CD4-positive, alpha-beta T cell treated with Interleukin-17A for 4 hours (primary cell): ENCODE measurements around the gene KIAA0040.

Experiments
- DNase-seq: peaks from one replicate; pipeline ENCODE4 v3.0.0-alpha.2; 2020; ENCODE audit warnings: mixed read lengths

KIAA0040 gene

DNA sequence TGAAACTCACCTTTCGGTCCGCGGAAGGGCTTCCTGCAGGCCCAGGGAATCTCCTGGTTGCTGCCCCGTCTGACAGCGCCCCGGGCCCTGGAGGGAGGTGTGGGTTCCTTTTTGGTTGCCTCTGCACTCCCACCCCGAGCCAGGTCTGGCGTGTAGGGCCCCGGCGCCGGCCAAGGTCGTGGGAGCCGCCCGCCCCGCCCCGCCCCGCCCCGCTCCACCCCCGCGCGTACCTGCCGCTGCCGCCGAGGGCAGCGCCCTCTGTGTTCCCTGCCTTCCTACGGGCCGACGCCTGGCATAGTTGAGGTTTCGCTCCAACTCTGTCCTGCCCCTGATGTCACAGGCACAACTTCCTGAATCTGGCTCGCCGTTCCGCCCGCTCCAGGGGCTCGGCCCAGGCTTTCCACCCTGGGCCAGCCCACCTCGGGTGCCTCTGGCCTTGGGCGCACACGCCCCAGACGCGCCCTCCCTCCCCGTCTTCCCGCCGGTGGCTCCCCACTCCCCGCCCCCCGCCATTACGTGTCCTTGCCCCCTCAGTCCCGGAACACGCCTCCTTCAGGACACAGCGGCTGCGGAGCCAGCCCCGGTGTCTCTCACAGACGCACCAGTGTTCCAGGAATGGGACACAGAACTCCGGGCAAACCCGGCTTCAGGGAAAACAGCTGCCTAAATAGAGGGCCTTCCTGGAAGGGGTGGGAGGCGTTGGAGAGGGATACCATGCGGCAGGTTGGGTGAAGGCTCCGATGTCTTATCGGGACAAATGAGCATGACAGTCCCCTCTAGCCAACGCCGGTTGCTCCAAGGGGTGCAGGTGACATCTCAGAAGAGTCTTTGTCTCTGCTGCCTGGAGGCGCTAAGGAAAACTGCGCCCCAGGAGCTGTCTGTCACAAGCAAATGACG lies at the start of gene KIAA0040:
TSS of gene KIAA0040 (minus strand) at position 147 of the 897 bp plus-strand sequence. CDS start 31,763 bp downstream, outside the sequence.
- peak; percentile 77 for DNase-seq

DNA sequence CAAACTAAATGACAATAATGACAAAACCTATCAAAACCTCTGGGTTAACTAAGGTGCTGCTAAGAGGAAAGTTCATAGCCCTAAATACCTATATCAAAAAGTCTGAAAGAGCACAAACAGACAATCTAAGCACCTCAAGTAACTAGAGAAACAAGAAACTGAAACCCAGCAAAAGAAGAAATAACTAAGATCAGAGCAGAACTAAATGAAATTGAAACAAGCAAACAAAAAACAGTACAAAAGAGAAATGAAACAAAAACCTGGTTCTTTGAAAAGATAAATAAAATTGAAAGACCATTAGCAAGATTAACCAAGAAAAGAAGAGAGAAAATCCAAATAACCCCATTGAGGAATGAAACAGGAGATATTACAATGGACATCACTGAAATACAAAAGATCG lies 44.8 kb upstream of the KIAA0040 start:
- DNase-seq, result no peak

DNA sequence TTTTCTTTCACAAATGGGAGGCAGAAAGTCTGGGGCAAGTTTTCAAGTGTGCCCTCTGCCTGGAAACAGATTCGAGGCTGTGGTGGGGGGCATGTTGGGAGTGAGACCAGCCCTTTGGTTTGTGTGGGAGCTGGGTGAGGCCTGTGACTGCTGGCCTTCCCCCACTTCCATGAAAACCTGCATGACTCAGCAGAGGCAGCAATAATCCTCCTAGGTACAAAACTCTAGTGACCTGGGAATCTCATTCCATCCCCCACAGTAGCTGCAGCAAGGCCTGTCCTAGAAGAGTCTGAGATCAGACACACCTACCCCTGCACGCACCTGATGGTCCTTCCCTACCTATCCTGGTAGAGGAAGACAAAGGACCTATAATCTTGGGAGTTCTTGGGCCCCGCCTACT lies 42.1 kb upstream of the KIAA0040 start:
- no peak for DNase-seq

DNA sequence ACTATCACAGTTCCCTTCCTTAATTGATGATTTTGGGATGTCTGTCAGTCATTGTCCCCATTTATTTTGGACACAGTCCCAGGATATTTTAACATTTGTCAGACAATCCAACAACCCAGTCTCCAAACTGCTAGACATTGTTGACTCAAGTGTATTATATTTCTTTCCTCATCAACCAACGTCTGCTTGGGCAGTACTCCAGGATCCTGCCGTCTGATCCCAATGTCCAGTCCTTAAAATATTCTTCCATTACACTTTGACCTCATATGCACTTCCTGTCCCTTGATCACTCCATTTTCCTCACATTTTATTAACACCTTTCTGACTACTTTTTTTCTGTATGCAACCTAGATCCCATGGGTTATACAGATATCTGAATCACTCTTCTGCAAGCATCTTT lies 39.8 kb upstream of the KIAA0040 start:
- DNase-seq, result no peak

DNA sequence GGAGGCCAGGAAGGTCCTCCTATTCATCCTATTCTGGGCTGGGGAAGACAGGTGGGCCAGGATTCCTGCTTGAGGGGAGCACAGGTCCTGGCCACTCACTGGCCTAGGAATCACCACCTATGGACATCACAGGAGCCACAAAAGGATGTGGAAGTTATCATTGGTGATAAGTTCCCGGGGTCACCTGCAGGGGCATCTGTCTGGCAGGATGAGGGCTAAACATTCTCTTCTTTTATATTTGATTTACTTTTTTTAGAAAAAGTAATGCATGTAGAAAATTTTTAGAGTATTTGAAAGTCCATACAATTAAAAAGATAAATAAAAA lies 33.2 kb upstream of the KIAA0040 start:
- DNase-seq, result no peak

DNA sequence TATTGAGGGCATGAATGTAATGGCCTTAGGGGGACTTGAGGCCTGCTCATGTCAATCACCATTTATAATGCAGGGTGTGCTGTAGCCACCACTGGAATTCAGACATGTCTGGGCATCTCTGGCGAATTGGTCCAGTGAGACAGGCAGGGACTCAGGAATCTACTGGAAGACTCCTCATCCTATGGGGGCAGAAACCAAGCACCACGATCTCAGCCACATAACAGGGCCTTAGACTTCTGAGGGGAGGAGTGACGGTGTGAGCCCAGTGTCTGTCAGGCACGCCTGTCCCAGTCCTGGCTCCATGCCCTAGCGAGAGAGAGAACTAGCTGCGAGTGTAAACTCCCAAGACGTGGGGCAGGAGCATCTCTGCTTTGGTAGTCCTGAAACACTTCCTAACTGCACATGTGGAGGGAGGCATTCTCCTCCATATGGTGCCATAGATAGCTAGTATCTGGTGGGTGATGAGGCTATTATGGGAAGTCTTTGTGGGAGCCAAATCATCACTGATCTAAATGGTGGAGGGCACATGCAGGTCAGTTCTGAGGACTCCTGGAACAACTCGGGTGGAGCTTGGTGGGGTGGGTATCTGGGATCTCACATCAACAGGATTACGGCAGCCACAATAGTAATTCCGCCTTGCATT lies 29.8 kb upstream of the KIAA0040 start:
- no peak for DNase-seq

DNA sequence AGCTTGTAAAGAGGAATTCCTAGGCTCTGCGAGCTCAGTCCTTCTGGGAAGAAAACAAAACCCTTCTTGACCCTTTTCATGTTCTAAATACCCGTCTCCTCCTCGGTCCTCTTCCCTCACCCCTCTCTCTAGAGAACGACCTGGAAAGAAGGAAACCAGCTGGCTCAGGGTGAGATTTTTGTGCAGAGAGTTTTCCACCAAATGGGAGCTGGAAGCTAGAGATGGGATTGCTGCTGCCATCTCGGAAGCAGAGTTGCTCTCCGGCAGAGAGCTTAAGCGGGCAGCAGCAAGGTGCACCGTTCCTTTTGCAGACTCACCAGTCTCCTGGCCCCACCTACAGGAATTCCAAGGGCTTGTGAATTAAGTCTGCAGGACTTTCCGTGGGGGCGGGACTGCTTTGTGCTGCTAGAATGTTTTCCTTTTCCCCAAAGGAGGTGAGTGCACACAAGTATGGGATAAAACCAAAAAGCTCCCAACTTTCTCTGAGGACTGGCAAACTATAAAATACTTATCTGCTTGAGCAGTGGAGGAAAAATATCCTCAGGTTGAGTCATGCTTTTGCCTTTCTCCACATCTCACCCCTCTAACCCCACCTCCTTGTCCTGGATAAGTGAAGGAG lies 29.1 kb upstream of the KIAA0040 start:
- no peak for DNase-seq

DNA sequence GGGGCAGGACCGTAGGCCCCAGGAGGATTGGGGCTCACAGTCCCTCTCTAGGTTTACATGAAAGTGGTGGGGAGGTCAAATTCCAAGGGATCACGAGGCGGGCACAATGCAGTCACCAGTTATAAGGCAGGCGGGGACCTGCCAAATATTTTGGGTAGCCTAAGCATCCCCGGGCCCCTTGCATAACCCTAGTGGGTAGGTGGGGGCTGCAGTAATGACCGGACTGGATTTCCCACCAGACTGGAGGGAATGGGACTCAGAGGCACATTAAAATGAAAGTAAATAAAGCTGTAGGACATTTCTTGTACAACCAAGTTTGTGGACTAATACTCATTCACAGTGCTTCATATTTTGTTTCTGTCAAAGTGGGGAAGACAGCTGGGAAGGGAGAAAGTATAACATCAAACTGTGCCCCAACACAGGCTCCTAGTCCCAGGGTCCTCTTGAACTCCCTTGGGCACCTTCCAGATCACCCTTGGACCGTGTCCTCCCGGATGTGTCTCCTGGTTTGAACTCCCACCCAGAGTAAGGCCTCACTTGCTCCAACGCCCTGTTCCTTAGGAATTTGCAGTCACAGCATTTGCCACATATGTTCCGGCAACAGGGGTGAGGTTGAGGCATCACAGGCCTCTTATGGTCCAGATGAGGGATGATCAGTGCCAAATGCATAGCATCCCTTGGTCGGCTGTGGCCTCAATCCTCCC lies 28.4 kb upstream of the KIAA0040 start:
- DNase-seq, result no peak

DNA sequence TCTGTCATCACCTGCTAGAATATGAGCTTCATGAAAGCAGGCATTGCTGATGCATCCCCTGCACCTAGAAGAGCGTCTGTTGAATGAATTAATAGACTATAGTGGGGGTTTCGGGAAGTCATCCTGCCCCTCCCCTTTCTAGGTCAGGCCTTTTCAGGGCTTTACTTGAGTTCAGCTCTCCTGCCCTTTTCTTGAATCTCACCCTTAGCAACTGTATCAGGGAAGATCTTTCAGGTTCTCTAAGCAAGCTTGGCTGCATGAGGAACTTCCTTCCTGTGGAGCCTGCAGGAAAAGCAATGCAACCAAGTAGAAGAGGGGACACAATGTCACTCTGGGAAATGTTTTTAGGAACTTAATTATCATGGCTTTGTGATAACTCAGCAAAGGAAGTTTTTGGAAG lies 27.2 kb upstream of the KIAA0040 start:
- DNase-seq, result no peak

DNA sequence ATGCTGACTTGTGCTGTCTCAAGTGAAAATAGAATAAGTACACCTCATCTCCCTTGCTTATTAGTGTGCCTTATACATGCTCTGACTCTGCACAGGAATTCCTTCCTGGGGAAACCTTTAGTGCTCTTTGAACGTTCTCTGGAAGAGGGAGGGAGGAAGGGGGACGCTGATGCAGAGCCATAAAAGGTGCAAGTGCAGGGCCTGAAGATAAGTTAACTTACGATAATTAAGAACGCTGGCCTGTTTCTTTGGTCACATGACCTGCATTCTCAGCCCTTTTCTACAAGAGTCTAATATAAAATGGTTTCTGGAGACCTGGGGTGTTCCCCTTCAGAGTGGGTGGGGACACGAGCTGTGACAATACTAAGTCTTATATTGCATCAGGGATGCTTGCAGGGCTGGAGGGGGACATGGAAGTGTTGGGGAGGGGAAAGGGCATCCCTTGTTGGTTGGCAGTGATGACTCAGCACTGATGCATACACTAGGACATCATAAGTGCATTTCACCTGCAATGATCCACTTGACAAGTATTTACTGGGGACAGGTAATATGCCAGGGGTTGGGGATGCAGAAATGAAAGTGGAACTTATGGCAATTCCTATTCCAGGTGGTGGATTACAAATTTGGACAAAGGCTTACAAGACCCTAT lies 26.3 kb upstream of the KIAA0040 start:
- no peak for DNase-seq

DNA sequence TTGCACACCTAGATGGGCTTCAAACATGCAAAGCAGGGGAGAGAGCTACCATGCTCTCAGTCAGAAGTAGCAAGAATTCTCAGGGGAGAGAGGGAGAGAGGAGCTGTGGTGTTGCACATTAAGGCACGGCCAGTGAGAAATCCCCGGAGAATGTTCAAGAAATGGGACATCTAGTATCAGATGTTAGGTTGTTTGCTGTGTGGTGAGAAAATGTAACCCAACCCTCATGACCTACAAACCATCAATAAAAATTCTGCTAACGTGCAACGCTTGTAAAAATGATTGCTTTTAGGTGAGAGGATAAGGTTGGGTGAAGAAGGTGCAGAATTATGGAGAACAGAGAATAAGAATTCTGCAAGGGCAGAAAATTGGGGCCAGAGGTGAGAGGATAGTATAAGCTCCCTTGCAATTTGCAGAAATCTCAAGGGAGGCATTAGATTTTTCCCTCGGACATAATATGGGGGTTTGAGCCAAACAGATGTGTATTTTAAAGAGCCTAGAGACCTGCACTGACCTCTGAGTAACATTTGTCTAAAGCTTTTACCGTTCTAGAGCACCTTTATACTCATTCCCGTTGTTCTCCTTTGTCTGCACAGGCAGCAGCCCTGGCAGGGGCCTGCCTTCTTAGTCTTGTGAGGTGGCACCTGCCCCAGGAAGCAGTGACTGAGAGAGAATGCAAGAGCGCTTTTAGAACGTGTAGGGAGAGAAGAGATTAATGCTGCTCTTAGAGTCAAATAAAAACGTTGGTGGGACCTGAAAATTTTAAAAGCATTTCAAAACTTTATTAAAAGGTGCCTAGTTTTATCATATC lies 25.4 kb upstream of the KIAA0040 start:
- DNase-seq, result no peak

DNA sequence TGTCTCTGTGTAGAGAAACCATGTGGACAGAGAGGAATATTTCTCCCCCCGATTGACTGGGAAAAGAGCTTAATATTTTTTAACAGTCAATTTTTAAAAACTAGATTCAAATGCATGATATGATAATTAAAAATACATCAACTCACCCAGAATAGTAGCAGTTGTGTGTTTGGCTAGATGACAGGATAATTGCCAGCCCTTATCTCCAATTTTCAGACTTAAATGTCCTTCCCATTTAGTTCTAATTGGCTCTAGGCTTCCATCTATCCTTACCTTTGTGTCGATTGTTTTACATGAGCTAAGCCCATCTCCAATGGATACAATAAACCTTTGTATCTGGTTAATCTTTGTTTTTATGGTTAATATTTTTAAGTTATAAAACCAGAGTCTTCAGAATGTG lies 23.9 kb upstream of the KIAA0040 start:
- DNase-seq, result no peak

DNA sequence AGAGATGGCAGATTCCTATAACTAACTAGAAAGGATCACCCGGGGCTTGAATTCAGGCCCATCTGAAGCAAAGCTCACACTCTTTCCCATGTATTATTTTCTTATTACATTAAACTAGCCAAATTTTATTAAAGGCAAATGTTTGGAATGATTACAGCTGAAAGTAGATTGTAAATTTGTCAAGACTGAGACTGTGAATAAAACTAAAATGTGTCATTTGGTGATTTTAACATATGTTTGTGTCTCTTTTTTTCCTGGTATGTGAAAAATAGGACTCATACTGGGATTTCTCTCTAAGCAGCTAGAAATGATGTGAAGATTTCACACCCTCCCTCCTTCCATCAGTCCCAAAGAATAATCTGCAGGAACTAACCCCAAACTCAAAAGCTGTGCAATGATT lies 19.1 kb upstream of the KIAA0040 start:
- DNase-seq, result no peak

DNA sequence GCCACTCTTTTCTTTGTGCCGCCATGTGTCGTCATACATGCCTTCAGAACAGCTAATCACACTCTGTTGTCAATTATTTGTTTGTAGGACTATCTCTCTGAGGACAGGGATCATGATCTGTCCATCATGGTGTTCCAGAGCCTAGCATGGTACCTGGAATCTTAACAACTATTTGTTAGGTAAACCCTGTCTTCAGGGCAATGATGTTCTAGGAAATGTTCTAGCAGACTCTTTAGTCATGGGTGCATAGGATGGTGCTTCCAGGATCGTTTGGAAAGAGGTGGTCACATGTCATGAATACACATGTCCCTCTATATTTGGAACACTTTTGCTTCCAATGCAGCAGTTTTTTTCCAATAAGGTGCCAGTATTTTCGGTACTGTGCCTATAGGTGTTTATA lies 18.2 kb upstream of the KIAA0040 start:
- no peak for DNase-seq

DNA sequence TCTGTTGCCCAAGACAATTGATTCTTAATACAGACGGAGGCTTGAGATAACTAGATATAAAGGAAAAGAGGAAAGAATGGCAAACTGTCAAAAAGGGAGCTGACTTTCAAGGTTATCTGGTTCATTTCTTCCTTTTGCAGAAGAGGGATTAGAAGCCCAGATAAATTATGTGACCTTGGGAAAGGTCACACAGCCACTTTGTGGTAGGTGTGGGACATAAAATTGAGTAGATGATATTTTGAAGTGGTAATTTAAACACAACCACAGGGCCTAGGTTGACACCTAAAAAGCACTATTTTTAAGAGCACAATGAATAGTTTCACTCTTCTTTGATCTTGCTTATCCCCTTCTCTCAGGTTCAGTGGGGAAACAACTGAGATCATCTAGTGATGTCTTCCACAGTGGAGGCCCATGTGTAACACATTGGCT lies 16.9 kb upstream of the KIAA0040 start:
- DNase-seq, result peak; percentile 27

DNA sequence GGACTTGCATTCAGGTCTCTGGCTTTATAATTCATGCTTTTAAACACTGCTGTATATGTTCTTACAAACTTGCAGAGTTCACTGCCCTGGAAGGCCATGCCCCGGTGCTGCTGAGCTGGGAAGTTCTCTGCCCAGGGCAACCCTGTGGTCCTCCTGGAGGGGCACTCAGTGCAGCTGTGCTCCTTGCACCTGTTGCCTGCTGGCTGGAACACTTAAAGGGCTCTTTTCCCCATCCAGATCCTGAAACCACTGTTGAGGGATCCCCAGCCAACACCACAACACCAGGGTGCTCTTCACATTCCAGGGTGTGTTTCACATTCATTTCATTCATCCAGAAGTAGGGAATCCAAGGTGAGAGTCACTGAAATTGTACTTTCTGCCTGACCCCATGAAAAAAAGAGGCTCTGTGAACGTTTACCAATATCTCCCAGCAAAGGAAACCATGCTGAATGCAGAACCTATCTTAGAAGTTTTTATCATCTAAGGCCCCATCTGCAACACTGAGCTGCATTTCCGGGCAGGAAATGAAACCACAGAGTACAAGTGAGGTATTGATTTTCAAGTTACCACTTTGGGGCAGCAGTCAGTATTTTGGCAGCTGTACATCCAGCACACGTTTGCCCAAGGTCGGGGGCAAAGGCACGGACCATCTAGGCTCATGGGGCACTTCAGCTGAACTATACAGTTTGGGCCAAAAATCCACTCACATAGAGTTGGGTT lies 16.4 kb upstream of the KIAA0040 start:
- DNase-seq, result peak; percentile 57

DNA sequence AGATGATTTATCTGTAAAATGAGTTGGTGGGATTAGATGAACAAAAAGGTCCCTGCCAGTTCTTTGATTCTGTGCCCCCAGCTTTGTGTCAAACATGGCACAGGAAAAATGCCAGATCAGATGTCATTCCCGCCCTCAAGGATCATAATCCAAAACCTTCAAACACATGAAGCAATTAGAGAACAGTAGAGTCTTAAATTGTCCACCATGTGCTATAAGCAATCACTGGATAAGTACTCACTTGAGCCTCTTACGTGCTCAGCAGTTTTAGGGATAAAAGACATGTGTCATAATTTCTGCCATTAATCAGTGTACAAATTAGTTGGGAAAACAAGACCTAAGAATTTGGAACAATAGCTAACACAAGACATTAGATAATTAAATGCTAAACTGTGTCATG lies 15.4 kb upstream of the KIAA0040 start:
- DNase-seq, result no peak

DNA sequence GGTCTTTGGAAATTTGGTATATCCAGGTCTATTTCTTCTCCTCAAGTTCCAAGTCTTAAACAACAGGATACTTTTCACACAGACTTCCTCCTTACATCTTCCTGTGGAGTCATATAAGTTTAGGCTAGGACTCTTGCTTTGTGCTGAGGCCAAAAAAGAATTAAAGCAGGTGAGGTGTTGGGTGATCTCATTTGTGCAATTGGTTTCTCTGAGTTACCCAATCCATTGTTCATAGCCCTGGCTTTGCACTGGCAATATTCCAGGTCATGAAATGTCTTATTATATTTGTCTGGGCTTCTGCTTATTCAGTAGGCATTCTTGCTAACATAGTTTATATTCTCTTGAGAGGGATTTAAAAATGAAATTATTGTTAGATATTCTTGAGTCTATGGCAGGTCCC lies 14.1 kb upstream of the KIAA0040 start:
- DNase-seq, result no peak

DNA sequence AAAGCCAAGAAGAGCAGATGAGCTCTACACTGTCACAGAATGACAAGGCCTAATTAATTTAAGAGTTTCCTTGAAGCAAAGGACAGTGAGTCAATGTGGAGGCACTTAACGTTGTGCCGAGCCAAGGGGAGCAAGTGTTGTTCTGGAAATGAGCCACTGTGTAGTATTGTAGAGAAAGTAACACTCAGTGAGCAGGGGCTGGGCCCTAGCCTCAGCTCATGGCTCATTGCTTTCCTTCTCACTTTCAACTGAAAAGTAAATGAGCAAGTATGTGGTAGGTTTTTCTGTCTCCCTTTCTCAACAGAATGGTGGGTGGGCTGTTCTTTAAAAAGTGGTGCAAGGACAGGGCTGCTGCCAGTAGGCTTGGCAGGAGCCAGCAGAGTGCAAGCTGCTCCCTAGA lies 11.8 kb upstream of the KIAA0040 start:
- no peak for DNase-seq

DNA sequence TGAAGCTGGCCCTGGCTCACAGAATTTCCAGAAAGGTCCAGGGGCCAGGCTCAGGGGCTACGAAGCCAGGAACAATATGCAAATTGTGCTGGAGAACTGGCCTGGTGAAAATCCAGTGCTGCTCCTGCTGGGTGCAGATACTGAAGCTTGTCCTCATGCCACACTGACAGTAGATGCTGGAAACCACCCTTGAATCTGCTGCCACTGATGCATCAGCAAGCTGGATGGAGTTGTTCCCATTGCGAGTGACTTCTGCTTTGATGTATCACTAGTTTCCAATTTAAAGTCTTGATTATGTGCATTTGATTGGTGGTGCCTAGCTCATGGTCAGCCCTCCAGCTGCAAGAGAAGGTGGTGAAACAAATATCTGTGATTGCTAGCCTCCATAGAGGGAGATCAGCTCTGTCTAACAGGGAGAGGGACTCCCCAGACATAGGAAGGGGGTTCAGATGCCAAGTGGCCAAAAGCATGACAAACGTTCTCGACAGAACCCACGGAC lies 11.0 kb upstream of the KIAA0040 start:
- DNase-seq, result no peak
